Fibroblast of upper back skin (primary cell): ENCODE results near the gene PPL.
"Not testable (repeated sequence)": the region's sequence is repeated elsewhere in the genome, so short reads cannot be mapped to it uniquely, and the experiment has no call there.

Experiments used
- DNase-seq: peaks from one replicate; pipeline ENCODE4 v3.0.0-alpha.2; 2013

The PPL gene

DNA sequence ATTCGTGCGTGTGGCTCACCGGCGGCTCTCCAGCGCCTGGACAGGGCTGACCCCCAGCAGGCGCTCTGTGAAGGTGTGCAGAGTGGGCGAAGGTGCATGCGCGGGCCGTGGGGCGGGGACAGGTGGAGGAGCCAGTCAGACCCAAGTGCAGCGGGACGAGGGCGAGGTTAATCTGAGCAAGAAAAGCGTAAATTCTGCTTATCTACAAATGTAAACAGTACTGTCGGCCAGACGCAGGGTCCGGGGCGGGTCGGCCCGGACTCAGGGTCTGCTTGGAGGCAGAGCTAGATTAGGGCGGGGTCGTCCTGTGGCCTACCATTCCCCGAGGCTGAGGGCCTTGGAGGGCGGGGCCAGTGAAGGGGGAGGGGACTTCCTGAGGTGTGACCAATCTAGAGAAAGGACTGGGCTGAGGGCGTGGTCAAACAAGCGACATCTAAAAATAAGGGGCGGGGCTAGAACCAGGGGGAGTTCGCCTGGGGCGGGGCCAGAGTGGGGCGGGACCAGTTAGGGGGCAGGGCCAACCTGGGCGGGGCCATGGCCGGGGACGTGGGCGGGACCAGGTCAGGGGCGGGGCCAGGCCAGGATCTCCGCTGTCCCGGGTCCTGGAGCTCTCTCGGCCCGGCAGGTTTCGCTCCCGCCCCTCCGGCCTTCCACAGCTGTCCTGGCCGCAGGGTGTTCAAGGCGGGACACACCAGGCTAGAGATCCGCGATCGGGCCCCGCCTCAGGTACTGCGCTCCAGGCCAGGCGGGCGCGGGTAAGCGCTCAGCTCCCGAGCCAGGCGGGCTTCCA, 21.0 kb upstream of the PPL start, which contains the start of gene SEC14L5:
Gene SEC14L5 (plus strand): TSS at position 611 of the 790 bp plus-strand sequence. CDS start 994 bp downstream, outside the sequence.
- DNase-seq, result peak; percentile 98

DNA sequence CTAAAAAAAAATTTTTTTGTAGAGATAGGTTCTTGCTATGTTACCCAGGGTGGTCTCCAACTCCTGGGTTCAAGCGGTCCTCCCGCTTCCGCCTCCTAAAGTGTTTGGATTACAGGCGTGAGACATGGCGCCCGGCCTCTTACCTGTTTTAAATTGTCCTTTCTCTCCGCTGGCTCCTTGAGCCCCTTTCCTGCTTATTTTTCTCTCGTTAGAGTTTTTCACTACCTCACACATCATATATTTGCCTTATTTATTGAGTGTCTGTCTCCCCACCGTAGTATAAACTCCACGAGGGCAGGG, 20.4 kb upstream of the PPL start:
- no peak for DNase-seq

DNA sequence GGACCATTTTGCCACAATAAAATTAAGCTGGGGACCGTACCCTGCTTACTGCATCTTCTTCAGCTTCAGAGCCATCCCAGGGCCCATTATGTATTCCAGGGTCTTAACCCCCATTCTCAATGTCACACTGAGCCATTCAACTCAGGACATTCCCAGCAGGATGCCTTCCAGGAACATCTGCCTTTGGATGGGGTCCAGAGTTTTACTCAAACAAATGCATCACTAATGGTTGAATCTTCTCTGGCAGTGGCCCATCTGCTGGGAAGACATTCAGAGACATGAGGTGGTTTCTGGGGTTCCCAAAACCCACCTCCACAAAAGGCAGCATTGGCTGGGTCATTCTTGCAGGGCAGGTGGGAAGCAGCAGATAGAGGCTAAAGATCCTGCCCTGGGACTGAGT, 17.8 kb upstream of the PPL start:
- peak; percentile 16 for DNase-seq

DNA sequence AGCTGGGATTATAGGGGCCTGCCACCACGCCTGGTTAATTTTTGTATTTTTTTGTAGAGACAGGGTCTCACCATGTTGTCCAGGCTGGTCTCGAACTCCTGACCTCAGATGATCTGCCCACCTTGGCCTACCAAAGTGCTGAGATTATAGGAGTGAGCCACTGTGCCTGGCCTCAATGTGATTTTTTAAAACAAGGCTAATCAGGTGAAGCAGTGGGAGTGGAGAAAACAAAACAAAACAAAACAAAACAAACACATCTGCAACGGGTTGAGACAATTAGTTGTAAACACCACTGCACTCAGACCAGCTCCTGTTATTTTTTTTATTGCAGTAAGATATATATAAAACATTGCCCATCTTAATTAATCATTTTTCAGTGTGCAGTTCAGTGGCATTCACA, 14.6 kb upstream of the PPL start:
- DNase-seq, result not testable (repeated sequence)

DNA sequence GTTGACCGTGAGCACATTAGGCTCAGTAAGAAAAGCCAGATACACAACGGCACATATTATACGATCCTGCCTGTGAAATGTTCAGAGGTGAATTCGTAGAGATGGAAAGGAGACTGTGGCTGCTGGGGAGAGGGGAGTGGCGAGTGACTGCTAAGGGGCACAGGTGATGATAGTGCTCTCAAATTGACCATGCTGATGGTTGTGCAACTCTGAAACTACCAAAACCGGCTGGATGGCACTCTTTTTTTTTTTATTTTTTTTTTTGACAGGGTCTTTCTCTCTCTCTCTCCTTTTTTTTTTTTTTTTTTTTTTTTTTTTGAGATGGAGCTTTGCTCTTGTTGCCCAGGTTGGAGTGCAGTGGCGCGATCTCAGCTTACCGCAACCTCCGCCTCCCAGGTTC, 13.0 kb upstream of the PPL start:
- no peak for DNase-seq

DNA sequence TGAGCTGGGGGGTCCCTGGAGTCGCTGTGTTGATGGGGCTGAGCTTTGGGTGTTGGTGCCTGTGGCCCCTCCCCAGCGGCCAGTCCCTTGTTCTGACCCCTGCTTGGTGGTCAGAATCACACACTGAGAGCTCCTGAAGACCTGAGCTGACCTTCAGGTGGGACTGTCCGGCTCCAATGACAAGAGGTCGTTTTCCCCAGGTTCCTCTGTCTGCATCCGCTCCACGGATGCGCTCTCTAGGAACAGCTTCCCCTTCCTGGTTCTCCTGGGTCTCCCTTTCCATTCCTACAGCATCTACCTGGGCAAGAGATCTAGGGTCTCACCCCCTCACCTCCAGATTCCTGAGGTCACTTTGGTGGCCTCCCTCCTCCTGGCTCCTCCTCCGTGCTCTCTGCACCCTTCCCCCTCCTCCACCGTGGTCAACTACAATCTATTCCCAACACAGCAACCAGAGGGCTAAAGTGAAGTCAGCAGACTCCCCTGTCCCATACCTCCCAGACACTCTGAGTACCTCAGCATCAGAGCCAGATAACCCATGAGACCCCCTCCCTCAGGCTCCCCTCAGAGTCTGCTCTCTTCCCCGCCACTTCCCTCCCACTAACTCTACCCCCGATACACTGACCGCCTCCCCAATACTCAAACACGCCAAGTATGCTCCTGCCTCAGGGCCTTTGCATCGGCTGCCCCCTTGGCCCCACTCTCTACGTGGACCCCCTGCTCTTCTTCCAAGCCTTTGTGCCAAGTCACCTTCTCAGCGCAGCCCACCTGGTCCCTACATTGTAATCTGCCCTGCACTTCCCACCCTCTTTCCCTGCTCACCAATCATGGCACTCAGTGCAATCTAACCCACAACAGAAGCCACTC, 12.2 kb upstream of the PPL start:
- DNase-seq, result no peak

DNA sequence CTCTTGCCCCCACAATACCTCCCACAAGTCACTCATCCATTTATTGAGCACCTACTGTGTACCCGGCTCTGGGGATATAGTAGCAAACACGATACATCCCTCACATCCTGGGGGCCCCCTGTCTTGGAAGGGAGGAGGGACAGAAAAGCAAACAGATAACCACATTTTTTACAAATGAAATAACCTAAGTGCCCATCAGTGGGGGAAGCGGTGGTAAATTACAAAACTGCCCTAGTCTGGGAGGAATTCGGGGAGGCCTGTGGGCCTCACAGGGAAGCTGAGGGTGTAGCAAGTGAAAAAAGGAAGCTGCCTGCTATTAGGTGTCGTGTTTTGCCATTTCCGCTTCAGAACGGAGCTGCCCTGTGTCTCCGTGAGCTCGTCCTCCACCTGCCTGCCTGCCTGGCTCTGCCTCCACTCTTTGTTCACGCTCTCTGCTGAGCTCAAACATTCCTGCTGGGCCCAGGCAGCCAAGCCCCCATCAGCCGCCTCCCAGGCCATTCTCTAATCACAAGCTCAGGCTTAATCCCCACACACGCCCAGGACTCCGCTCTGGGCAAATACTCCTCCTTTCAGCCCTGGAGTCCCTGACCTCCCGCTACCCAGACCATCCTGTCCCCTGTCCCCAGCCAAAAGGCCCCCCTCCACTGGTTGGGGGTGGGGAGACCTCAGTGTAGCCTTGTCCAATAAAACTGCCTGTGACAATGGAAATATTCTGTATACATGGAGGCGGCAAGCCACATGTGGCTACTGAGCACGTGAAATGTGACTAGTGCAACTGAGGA, 11.0 kb upstream of the PPL start:
- DNase-seq, result no peak

DNA sequence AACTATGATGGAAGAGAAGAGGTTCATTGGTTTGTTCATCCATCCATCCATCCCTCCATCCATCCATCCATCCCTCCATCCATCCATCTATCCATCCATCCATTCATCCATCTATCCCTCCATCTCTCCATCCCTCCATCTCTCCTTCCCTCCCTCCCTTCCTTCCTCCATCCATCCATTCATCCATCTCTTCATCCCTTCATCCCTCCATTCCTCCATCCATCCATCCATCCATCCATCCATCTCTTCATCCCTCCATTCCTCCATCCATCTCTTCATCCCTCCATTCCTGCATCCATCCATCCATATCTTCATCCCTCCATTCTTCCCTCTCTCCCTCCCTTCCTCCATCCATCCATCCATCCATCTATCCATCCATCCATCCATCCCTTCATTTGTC, 10.0 kb upstream of the PPL start:
- DNase-seq, result no peak

DNA sequence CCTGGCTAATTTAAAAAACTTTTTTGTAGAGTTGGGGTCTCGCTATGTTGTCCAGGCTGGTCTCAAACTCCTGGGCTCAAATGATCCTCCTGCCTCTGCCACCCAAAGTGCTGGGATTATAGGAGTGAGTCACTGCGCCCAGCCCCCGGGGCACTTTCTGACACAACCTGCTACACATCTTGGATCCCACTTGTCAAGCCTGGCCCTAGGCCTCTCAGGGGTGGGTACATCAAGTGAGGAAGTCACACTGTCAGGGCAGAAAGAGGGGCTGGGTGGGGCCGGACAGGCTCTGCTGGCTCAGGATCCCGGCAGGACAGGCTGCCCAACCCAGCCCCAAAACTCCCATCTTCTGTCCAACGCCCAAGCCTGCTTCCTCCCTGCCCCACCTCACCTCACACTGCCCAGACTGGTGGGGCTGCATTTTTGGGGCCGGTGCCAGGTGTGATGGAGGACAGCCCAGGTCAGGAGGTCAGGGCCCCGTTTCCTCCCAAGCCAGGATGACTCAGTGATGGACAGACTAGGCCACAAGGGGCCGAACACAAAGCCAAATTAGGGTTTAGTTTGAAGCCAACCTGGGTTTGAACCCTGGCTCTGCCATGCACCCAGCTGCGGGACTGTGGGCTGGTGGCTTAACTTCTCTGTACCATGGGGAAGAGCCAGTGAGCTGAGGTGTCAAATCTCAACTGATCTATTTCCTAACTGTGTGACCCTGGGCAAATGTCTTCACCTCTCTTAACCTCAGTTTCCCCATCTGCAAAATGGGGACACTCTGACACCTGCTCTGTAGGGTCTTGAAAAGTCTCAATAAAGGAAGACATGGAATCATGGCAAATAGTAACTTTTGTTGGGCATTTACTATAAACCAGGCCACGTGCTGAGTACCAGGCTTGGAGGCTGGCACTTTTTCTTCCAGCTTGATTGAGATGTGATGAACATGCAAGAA, 8.9 kb upstream of the PPL start:
- no peak for DNase-seq

DNA sequence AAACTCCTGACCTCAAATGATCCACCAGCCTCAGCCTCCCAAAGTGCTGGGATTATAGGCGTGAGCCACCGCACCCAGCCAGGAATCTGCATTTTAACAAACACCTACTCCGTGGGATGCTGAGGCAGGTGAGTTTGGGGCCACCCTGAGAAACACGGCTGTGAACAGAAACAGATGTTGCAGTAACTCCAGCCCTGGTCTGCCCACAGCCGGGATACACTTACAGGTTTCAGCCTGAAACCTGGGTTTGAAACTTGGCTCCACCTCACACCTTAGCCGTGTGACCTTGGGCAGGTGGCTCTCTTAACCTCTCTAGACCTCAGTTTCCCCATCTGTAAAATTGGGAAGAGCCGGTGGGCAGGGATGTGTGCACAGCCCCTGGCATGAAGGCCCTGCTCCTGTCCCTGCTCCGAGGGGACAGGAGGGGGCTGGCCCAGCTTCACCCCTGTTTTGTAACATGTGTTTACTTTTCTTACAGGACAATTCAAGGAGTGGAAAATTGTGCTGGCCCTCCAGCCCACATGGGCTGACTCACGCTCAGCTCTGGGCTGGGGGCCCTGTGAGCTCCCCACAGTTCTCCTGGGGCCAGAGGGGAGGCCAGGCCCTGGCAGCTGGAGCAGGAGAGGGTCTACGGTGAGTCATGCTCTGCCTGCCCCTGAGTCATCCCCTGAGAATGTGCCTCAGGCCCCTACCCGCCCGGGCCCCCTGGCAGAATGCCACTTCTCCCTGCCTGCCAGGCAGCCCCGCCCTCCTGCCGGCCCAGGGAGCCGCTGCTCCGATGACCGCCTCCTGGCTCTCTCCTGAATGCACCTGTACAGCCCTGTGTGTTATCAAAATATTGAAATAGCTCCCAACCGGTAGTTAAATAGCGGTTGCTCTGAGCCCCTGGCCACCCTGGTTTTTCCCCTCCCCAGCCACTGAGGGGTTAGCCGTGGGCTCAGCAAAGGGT, 7.7 kb upstream of the PPL start:
- peak; percentile 98 for DNase-seq

DNA sequence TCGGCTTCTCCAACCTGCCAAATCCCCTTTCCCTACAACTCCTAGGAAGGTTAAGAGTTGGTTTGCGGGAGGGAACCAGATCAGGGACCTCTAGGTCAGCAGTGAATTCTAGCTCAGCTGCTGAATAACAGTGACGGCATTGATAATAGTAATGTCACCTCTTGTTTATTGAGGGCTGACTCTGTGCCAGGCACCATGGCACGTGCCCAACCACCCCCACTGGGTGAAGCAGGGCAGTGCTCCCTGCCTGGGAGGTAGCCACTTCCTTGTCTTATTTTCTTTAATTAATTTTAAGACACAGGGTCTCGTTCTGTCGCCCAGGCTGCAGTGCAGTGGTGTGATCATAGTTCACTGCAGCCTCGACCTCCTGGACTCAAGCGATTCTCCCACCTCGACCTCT, 5.5 kb upstream of the PPL start:
- DNase-seq, result no peak

DNA sequence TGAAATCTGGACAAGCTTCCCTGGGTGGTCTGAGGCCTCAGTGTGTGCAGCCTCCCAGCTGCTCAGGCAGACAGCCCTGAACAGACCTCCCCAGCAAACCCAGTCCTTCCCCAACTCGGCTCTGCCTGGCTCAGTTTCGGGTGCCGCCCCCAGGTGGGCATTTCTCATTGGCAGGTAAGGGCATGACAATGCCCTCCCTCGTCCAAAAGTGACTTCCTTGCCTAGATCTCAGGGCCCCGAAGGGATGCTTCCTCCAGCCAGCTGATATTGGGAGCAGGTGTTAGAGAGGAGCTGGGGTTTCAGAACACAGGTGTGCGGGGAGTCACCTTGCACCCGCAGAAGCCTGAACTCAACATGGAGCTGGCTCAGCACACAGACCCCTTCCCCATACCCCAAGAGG, 3.8 kb upstream of the PPL start:
- DNase-seq, result no peak

DNA sequence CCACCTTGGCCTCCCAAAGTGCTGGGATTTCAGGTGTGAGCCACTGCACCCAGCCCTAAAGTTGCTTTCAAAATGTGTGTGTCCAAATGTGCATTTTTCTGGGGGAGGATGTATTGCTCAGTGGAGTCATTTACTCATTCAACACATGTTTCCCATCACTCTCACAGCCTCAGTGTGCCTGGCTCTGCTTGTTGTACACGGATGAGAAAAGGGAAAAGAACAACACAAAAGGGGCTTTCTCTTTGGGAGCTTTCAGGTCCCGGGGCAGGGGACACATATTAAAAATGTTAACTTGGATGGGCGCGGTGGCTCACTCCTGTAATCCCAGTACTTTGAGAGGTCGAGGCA, 1.7 kb upstream of the PPL start:
- peak; percentile 38 for DNase-seq

DNA sequence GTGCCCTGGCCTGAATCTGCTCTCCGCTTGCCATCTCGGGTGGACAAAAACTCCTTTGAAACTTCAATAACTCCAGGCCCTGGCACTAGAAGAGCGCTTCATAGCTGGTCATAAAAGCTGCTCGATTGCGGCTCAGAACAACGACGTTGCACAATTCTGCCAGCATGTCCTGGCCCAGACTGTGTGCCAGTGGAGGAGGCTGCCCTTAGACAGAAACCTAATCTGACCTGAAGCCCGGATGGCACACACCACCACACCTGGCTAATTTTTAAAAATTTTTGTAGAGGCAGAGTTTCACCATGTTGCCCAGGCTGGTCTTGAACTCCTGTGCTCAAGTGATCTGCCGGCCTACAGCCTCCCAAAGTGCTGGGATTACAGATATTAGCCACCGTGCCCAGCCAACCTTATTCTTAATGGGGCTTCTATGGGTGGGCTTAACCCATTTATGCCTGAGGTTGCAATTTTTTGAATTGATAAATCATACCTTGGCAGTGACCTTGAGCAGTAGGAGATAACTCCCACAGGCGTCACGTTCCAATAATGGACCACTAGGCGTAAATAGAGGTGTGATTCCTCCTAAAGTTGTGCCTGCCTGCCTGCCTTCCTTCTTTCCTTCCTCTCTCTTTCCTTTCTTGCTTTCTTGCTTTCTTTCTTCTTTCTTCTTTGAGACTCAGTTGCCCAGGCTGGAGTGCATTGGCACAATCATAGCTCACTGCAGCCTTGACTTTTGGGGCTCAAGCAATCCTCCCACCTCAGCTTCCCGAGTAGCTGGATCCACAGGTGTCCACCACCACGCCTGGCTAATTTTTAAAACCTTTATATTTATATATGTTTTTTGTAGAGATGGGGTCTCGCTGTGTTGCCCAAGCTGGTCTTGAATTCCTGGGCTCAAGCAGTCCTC, 1.1 kb upstream of the PPL start:
- DNase-seq, result no peak

DNA sequence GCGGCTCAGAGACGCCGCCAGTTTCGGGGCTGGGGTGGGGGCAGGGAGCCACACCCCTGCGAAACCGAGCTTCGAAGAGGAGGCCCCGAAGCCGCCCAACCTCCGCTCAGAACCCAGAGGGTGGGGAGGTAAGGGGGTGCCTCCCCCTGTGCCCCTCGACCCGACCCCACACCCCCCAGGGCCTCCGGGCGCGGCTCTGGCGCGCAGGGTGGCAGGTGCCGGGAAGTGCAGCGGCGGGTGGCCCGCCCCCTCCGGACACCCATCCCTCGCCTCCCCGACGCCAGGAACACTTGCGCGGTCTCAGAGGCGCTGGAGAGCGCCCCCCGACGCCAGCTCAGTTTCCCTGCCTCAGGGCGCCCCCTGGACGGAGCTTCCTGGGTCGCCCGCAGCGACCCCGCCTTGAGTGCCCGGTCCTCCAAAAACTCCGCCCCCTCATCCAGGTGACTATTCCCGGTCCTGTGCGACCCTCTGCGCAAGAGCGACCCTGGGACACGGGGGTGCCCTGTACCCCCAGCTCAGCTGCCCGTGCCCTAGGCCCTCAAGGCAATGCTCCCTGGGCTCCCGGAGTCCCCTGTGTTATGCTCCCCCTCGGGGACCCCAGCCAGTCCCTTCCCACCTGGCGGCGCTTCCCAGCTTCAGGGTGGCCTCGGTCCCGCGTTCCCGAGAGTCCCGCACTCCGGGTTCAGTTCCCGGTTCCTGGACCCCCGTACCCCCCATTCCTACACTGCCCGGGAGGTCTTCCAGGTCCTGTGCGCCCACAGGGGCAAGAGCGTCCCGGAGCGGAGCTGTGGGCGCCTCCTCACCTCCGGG, 562 bp downstream of the PPL start:
- DNase-seq, result no peak

DNA sequence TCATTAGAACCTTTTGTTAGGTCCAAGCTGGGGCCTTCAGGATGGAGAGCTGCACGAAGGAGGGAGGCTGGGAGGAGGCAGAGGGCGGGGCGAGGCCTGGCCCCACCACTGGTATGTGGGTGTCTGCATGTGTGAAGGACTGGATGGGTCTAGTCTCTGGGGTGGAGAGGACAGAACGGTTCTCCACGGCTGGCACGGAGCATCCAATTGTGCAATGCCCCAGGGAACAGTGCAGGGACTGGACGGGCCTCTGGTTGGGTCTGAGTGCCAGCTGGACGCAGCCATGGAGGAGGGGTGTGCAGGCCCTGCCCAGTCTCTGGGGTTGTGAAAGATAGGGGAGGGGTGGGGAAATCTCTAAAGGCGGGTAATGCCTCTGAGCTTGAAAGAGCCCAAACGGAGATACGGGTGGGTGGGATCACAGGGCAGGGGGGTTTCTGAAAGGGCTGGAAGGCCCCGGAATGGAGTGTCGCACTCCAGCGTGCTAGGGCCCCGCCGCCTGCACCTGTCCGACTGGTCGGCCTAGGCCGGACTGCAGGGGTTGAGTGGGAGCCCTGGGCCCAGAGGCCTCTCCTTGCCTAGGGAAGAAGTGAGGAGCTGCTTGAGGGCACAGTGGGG, 1.6 kb downstream of the PPL start:
- no peak for DNase-seq

DNA sequence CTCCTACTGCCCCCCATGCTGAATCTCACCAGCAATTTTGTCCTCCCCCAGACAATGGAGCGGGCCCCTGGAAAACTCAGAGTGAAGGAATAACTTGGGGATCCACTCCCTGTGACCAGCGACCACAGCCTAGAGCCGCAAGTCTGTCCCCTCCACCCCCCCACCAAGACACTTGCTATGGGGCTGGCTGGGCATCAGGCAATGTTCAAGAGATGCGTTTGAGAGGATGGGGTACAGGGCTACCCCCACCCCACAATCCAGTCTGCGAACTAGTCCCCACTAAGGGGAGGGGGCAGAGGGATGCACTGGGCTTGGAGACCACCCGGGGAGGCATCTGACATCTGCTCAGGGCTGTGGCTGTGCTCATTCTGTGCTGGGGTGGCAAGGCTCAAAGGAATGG, 2.4 kb downstream of the PPL start:
- no peak for DNase-seq

DNA sequence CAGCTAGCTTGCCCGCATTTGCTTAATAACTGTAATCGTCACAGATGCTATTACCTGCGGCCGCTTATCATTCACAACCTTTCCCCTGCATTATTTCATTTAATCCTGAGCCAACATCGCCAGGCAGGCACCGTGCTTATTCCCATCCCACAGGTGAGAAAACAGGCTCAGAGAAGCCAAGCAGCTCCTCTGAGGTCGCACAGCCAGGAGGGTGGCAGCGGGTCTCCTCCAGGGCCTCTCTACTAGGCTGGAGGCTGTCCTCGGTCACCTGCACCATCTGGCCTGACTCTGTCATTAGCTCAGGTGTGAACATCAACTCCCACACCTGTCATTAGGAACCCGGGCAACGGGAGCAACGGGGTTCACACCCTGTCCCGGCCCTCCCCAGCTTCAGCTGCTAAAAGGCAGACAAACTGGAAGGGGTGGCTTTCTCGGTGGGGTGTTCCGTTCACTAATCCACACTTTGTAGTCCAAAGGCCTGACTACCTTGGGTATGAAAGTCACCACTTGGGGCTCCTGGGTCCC, 3.0 kb downstream of the PPL start:
- DNase-seq, result no peak

DNA sequence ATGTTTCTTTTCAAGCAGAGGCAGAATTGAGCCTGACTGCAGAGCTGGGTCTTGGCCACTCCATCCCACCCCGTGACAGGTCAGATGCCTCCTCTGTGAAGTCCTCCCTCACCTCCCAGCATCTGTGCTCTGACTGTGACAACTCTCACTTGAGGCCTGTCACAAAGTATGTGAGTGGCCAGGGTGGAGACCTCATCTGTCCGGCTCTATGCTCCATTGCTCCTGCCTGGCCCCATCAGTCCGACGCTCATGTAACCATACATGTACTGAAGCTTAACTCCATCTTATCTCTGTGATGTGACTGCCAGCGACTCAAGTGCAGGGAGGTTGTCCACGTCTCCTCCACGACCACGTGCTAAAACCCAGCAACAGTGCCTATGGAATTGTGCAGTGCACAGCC, 3.5 kb downstream of the PPL start:
- no peak for DNase-seq
